ENCODE data around the gene CC2D1B. TPM values are rescaled to one million over a fixed set of nuclear protein-coding genes. Genes with fewer than 3 reads are reported as not detected.

CC2D1B gene
- total RNA-seq, 1 donor from 2014 or later, result 17.6 TPM

Other genes with a start within 250 kb of the CC2D1B start
- 53.3 TPM for gene ZFYVE9, start 224.1 kb downstream of the CC2D1B start, total RNA-seq
- gene ORC1, start 38.2 kb upstream of the CC2D1B start, total RNA-seq, result 1.7 TPM
- gene PRPF38A, start 38.4 kb upstream of the CC2D1B start, total RNA-seq, result 24.8 TPM
- gene TUT4, start 186.9 kb upstream of the CC2D1B start, total RNA-seq, result 115 TPM
- 138 TPM for gene GPX7, start 236.2 kb upstream of the CC2D1B start, total RNA-seq

Measured in tongue (tissue), 1 donor.